Kidney (tissue), 14 donors: Measurements from ENCODE around the gene MLEC. TPM values are rescaled to one million over a fixed set of nuclear protein-coding genes. Genes with fewer than 3 reads are reported as not detected.

ENCODE experiments used
- DNase-seq, 5 donors: peaks; one replicate each; pipeline ENCODE4 v3.0.0-alpha.2; 2013 to 2020
- FAIRE-seq: peaks from 2 replicates; lab custom pipeline; 2012; peaks lifted over from hg19 to GRCh38; lab: Jason Lieb, UNC
- H3K27ac ChIP-seq, 2 donors: one replicate each; pipeline ENCODE4 v1.7.0; 2013; ENCODE audit warnings: low read depth in 2 of 2, low read length in 2 of 2, inconsistent platforms in 1 of 2
- H3K27me3 ChIP-seq: one replicate; pipeline ENCODE4 v1.7.1; 2013; ENCODE audit warnings: low read length, inconsistent platforms; ENCODE audit not compliant: control insufficient read depth, insufficient read depth
- H3K36me3 ChIP-seq, 3 donors: one replicate each; pipeline versions ENCODE4 v1.7.0 to v1.7.1; 2013; ENCODE audit warnings: low read length in 3 of 3, control low read depth in 1 of 3, inconsistent platforms in 1 of 3; ENCODE audit not compliant: insufficient read depth in 3 of 3, control insufficient read depth in 2 of 3
- H3K4me1 ChIP-seq, 3 donors: one replicate each; pipeline versions ENCODE4 v1.7.0 to v1.7.1; 2013; ENCODE audit warnings: low read length in 3 of 3, inconsistent platforms in 1 of 3, low read depth in 1 of 3; ENCODE audit not compliant: control insufficient read depth in 2 of 3, insufficient read depth in 2 of 3
- H3K4me3 ChIP-seq, 3 donors: one replicate each; pipeline versions ENCODE4 v1.7.0 to v1.8.1; 2013; ENCODE audit warnings: low read length in 3 of 3, control low read depth in 1 of 3, inconsistent platforms in 1 of 3
- H3K9ac ChIP-seq, 3 donors: one replicate each; pipeline versions ENCODE4 v1.7.0 to v1.7.1; 2013; ENCODE audit warnings: low read length in 3 of 3, control low read depth in 1 of 3, inconsistent platforms in 1 of 3
- H3K9me3 ChIP-seq, 3 donors: one replicate each; pipeline versions ENCODE4 v1.7.0 to v1.7.1; 2013; ENCODE audit warnings: low read length in 3 of 3, control low read depth in 1 of 3, inconsistent platforms in 1 of 3; ENCODE audit not compliant: control insufficient read depth in 2 of 3, insufficient read depth in 1 of 3
- intact Hi-C: fragments of 100-400 bp; cut with DNase I; formaldehyde crosslinking; loops from one replicate; pipeline ENCODE4 v1.11.1; 2022
- polyA plus RNA-seq: library from polyadenylated mRNA; stranded (reverse); fragments of 350-450 nt; fragmentation: Illumina TruSeq; extraction: RNeasy Lipid Tissue Mini Kit (QIAGEN cat#74804); gene quantifications from one replicate; pipeline ENCODE4 v1.2.3, GENCODE V29; 2014; ENCODE audit warnings: low read depth, low replicate concordance; ENCODE audit not compliant: insufficient read depth
- total RNA-seq: library from RNA; stranded (reverse); fragmentation: NEBNext Ultra II Directional; extraction: Animal tissue kit (Norgen Biotek cat#: 25700); gene quantifications from one replicate; pipeline ENCODE4 v1.2.1, GENCODE V29; 2021
- TF ChIP-seq, protein P1 (sequence below): IDR thresholded peaks from 3 replicates; pipeline ENCODE4 v1.5.1; 2012; ENCODE audit warnings: mild to moderate bottlenecking, moderate library complexity, borderline replicate concordance; ENCODE audit not compliant: insufficient read depth; ENCODE audit errors: extremely low read depth
- donor health status: control.
- donor health status: control.
- donor health status: control.
- donor health status: control.
- donor health status: control.
- donor health status: DM: yes; HTN: yes; CAD: no.
- donor health status: Normal renal cell carcinoma (clear cell type).

The MLEC gene
- total and polyA plus RNA-seq, 2 donors from 2014 or later: 60.3 to 146 TPM

DNA sequence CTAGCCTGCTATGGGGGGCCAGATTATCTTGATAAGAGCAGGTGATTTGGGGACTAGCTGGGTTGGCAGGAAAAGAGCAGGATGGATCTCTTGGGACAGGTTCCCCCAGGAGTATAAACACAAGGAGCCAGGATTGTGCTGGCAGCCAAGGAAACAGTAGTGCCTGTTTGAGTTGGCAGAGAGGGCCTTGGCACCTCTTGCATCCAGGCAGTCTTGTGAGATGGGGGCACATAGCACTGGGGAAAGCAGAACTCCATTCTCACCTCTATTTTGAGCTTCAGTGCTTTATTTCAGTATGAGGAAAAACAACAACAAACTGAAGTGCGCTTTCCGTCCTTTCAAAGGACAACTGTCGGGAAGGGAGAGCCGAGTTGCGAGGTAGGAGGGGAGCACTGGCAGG, 13.9 kb downstream of the MLEC start:
- TF ChIP-seq, protein P1, sequence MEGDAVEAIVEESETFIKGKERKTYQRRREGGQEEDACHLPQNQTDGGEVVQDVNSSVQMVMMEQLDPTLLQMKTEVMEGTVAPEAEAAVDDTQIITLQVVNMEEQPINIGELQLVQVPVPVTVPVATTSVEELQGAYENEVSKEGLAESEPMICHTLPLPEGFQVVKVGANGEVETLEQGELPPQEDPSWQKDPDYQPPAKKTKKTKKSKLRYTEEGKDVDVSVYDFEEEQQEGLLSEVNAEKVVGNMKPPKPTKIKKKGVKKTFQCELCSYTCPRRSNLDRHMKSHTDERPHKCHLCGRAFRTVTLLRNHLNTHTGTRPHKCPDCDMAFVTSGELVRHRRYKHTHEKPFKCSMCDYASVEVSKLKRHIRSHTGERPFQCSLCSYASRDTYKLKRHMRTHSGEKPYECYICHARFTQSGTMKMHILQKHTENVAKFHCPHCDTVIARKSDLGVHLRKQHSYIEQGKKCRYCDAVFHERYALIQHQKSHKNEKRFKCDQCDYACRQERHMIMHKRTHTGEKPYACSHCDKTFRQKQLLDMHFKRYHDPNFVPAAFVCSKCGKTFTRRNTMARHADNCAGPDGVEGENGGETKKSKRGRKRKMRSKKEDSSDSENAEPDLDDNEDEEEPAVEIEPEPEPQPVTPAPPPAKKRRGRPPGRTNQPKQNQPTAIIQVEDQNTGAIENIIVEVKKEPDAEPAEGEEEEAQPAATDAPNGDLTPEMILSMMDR: no peak
- no peak for FAIRE-seq
- Histone ChIP-seq H3K9me3 (no peaks in the 10 kb centered on the region), H3K27ac (no peak overlapping the region), H3K9ac (no peak overlapping the region), H3K36me3 (peaks cover 3 to 43% (median 27%) of the 10 kb centered on the region in 3 donors), H3K4me1 (peaks cover 0 to 11% (median 7%) of the 10 kb centered on the region in 3 donors), H3K27me3 (no peaks in the 10 kb centered on the region), H3K4me3 (no peak overlapping the region)
- intact Hi-C loops: no loop called here
- no peak for DNase-seq

DNA sequence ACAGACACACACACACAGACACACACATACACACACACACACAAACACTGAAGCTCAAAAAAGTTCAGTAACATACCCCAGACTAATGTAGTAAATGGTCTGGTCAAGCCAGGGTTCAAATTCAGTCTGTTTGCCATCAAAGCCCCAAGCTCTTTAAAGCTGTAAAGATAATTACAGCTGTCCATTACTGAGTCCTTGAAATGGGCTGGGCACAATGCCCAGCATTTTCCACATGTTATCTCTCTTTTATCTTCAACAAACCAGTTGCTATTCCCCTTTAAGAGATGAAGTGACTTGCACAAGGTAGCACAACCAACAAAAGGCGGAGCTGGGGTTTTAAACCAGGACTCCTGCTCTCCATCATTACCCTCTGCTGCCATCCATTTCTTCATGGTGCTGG, 15.7 kb downstream of the MLEC start:
- peaks cover 3 to 33% (median 18%) of the 10 kb centered on the region in 3 donors for H3K36me3 ChIP-seq
- no peaks in the 10 kb centered on the region for H3K9me3 ChIP-seq
- peaks cover 0 to 4% (median 4%) of the 10 kb centered on the region in 3 donors for H3K4me1 ChIP-seq
- no peak overlapping the region for H3K27ac ChIP-seq
- no peak overlapping the region for H3K9ac ChIP-seq
- FAIRE-seq (no peak), DNase-seq (no peak)
- intact Hi-C loops: no loop called here
- H3K4me3 ChIP-seq: no peak overlapping the region
- TF ChIP-seq, protein P1: no peak
- no peaks in the 10 kb centered on the region for H3K27me3 ChIP-seq

DNA sequence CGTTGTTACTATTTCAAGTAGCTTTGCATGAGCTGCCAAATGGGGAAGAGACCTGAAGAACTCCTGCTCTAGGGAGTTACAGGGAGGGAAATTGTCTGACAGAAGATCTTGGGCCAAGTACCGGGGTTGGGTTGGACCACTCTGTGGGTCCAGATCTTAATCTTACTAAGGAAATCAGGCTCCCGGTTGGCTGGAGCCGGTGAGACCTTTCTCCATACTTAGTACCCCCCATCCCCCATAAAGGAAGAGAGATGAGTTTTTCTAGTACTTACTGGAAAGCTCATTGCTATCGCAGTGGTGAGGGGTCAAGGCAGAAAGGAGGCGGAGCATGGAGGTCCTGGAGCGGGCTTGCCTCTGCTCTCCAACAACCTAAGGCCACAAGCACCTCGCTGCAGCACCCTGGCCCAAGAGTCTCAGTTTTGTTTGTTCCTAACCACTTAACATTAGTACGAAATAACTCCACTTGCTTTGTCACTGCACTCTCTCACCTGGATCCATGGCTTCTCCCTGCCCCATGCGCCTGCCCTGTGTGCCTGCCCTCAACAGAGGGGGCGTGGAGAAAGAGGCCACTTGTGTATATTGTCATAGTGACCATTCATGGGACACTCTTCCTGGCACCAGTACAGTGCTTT, 16.5 kb downstream of the MLEC start:
- FAIRE-seq: no peak
- intact Hi-C loops: no loop called here
- no peak overlapping the region for H3K4me3 ChIP-seq
- H3K27me3 ChIP-seq: no peaks in the 10 kb centered on the region
- H3K27ac ChIP-seq: no peak overlapping the region
- peaks cover 0 to 4% (median 0%) of the 10 kb centered on the region in 3 donors for H3K4me1 ChIP-seq
- DNase-seq: no peak
- TF ChIP-seq, protein P1: no peak
- no peaks in the 10 kb centered on the region for H3K9me3 ChIP-seq
- H3K36me3 ChIP-seq: peaks cover 1 to 26% (median 16%) of the 10 kb centered on the region in 3 donors
- no peak overlapping the region for H3K9ac ChIP-seq
